Frontal cortex (tissue), 4 donors: ENCODE measurements around the gene SLC1A4. TPM values are rescaled to one million over a fixed set of nuclear protein-coding genes. Genes with fewer than 3 reads are reported as not detected.
"Not testable (repeated sequence)": the region's sequence is repeated elsewhere in the genome, so short reads cannot be mapped to it uniquely, and the experiment has no call there.

ENCODE experiments used
- DNase-seq, 2 donors: peaks; one replicate each; pipeline ENCODE4 v3.0.0; 2012; ENCODE audit warnings: low spot score in 2 of 2
- FAIRE-seq: peaks from 2 replicates; lab custom pipeline; 2012; peaks lifted over from hg19 to GRCh38; lab: Jason Lieb, UNC
- total RNA-seq: library from RNA; depleted of rRNA; stranded (reverse); fragments of >200 nt; gene quantifications from one replicate; pipeline ENCODE4 v1.2.3, GENCODE V29; 2014
- donor health status: control.
- donor health status: control.
- donor health status: control.

The SLC1A4 gene
- total RNA-seq, 1 donor from 2014 or later, result 55.0 TPM

GRCh38 chr2:64960819-64961218 is 28.4 kb upstream of the SLC1A4 start:
- FAIRE-seq, result no peak
- DNase-seq, result no peak

GRCh38 chr2:64963138-64963537 is 26.1 kb upstream of the SLC1A4 start:
- FAIRE-seq, DNase-seq: not testable (repeated sequence)

DNA sequence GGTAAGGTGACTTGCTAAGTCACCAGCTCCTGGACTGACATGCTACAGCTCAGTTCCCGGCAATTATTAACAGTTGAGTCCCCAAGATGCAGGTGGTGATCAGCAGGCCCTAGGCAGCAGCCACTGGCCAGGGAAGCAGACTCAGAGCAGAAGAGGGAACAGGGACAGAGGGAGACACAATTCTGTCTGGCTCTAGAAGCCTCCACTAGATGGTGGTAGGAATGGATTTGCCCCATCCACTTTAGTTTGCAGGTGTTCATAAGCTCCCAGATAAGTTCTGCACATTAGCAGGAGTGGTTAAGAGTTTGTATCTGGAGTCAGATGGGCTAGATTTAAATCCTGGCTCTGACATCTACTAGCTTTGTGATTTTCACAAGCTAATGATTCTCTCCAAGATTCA is 25.5 kb upstream of the SLC1A4 start:
- no peak for FAIRE-seq
- no peak for DNase-seq

DNA sequence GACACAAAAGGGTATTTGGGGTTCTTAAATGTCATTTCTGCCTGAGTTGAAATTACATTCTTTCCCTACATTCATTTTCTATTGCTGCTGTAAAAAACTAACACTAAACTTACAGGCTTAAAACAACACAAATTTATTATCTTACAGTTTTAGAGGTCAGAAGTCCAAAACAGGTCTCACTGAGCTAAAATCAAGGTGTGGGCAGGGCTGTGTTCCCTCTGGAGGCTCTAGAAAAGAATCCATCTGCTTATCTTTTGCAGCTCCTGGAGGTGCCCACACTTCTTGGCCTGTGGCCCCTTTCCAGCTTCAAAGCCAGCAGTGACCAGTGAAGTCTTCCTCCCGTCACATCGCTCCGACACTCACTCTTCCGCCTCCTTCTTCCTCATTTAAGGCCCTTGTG is 23.2 kb upstream of the SLC1A4 start:
- DNase-seq (no peak), FAIRE-seq (no peak)

- FAIRE-seq (no peak), DNase-seq (no peak)
Observed at GRCh38 chr2:64966839-64967238, 22.4 kb upstream of the SLC1A4 start.

DNA sequence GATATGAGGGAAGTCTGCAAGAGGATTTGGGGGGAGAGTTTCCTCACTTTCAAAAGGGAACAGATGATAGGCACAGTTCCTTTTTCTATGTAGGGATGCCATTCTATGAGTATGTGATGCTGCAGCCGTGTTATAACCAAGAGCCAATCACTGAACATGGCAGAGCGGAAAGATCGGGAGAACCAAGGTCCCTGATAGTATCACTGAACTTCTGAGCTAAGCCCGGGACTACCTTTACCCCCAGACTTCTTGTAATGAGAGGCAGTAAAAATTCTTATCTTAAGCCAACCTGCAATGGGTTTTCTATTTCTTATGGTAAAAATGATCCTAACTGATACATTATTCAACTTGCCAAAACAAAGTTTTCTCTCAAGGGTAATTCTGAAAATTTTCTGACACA is 21.6 kb upstream of the SLC1A4 start:
- FAIRE-seq (no peak), DNase-seq (no peak)

DNA sequence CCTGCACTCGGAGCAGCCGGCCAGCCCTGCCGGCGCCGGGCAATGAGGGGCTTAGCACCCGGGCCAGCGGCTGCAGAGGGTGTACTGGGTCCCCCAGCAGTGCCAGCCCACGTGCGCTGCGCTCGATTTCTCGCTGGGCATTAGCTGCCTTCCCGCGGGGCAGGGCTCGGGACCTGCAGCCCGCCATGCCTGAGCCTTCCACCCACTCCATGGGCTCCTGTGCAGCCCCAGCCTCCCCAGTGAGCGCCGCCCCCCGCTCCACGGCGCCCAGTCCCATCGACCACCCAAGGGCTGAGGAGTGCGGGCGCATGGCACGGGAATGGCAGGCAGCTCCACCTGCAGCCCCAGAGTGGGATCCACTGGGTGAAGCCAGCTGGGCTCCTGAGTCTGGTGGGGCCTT is 20.1 kb upstream of the SLC1A4 start:
- not testable (repeated sequence) for DNase-seq, FAIRE-seq

GRCh38 chr2:64970495-64970894 is 18.7 kb upstream of the SLC1A4 start:
- no peak for DNase-seq
- no peak for FAIRE-seq

DNA sequence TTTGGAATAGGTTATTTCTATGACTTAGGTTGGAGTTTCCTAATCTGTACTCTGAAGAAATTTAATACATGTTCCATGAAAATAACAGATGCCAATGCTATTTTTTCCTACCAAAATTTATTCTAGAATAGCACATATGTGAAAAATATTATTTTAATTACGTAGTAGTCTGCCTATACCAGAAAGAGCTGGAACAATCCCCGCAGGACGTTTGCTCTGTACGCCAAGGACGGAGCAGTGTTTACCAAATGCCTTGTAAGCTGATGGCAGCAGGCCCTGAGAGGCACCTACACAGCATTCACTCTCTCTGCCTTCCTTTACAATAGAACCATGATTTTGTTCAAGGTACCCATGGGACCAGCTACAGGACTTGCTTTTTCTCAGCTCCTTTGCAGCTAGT is 16.8 kb upstream of the SLC1A4 start:
- DNase-seq, result no peak
- FAIRE-seq, result no peak

GRCh38 chr2:64972876-64973275 is 16.3 kb upstream of the SLC1A4 start:
- FAIRE-seq, result no peak
- no peak for DNase-seq

GRCh38 chr2:64975232-64975821 is 13.9 kb upstream of the SLC1A4 start:
- DNase-seq (peak in 1 of 2 donors; percentile 27), FAIRE-seq (no peak)

DNA sequence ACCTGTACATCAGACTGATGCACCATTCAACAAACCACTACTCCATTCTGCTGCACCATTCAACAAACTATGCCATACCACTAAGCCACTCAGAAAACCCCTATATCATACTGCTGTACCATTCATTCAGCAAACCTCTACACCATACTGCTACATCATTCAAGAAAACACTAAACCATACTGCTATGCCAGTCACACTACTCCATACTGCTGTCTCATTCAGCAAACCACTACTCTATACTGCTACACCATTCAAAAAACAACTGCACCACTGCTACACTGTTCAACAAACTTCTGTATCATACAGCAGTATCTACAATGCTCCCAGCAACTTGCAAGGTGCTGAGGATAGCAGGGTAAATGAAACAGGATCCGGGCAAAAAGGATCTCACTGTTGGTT is 12.9 kb upstream of the SLC1A4 start:
- DNase-seq, result no peak
- no peak for FAIRE-seq

DNA sequence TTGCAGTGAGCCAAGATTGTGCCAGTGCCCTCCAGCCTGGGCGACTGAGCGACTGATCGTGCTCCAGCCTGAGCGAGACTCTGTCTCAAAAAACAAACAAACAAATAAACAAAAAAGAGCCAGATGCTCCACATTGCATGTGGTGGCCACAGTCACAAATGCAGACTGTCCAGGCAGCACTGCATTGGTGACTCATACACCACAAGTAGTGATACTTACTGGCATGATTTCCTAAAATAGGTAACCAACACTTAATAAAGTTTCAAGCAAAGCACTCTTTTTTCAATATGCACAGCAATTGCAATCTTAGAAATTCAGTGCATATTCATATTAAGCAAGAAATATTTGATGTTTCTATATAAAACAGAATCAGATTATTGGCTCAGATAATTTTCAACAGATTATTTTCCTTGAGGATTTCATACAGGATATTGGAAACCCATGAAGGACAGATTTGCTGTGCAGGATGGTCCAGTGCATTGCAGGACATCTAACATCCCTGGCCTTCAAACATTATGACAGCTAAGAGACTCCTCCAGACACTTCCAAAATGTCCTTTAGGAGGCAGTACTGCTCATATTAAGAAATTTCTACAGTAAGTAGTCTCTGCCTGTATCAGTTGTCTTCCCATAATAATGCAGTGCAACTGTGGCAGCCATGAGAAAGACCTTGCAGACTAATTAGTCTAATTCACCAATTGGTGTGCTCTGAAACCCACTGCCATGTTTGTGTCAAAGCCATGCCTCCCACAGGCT is 10.5 kb upstream of the SLC1A4 start:
- FAIRE-seq (no peak), DNase-seq (no peak)

- DNase-seq, result no peak
- FAIRE-seq, result no peak
Observed at GRCh38 chr2:64979744-64980143, 9.5 kb upstream of the SLC1A4 start.

DNA sequence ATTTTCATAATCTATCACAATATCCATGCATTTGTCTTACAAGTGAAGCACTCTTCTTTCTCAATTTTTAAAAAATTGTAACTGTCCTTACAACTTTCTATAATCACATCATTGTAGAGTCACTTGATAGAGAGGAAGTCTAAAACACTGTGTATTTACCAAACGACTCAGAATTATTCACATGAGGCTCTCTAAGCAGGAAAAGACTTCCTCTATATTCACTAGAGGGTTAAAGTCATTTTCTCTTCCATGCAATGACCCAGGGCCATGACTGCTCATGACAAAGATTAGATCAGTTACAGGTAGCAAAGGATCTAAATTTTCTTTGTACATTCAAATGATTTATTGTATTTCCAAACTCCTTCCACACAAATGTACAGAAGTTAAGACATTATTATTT is 9.0 kb upstream of the SLC1A4 start:
- FAIRE-seq, result no peak
- DNase-seq, result no peak

DNA sequence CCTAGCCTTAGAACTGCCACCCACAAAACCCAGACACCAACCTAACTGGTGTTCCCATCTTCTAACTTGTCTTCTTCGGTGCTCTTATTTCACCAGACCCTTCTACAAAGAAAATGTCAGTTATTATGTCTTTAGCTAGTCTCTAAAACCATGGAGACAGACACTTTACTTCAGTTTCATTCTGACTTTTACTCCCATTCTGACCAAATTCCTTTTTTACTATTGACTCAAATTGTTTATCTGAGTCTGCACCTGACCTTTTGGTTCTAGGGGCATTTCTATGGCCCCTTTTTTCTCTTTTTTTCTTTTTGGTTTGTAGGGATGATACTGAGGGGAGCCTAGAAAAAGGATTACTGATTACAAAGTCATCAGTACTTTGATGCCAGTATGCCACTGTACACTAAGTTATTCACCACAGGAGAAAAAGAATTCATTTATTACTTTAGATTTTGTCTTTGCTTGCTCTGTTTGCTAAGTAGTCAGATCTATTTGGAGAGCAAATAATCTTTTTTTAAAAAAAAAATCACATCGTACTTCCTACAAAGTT is 6.8 kb upstream of the SLC1A4 start:
- DNase-seq, result no peak
- no peak for FAIRE-seq

GRCh38 chr2:64982932-64983331 is 6.3 kb upstream of the SLC1A4 start:
- FAIRE-seq, result no peak

DNA sequence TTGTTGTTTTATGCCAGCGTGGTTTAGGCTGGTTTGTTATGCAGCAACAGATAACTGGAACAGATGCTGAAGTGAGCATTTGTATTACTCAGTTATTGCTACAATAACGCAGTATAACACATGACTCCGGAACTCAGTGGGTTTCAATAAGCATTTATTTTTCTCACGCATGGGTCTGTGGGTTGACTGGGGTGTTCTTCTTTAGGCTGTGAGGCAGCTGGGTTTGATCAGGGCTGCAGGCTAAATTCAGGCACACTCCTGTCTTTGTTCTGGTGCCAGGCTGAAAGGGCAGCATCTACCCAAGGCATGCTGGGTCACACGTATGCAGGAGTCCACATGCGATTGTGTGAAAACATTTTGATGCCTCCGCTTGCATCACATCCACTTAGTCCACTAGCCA is 3.8 kb upstream of the SLC1A4 start:
- FAIRE-seq, result no peak

More at GRCh38 chr2:64982932-64983331, 6.3 kb upstream of the SLC1A4 start:
- no peak for DNase-seq

GRCh38 chr2:64987001-64987955 is 1.9 kb upstream of the SLC1A4 start:
- DNase-seq (peak in 1 of 2 donors; percentile 27), FAIRE-seq (no peak)

More for the DNA sequence above, 3.8 kb upstream of the SLC1A4 start:
- no peak for DNase-seq

DNA sequence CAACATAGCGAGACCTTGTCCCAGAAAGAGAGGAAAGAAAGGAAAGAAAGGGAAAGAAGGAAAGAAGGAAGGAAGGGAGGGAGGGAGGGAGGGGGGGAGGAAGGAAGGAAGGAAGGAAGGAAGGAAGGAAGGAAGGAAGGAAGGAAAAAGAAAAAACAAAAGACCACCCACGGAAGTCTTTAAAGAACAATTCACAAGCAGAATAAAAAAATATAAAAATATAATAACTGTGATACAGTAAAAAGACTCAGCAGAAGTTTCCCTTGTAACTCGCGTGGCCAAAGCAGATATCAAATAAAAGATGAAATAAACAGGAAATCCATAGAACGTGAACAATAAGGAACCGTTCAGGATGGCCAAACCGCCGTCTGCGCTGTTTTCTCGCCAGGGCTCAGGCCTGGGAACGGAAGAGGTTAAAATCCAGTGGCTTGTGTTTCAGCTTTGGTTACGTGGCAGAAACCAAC is 1.2 kb upstream of the SLC1A4 start:
- DNase-seq, result no peak
- FAIRE-seq, result no peak
